WERI-Rb-1 (cell line): Measurements from ENCODE around the gene HMHB1.

ENCODE experiments used
- DNase-seq: peaks from one replicate; pipeline ENCODE4 v3.0.0-alpha.2; 2020
- H3K27ac ChIP-seq: fragments of 250-450 bp; sonication (Bioruptor Pico); 2 replicates; pipeline ENCODE4 v1.5.1; 2020; ENCODE audit warnings: mild to moderate bottlenecking, moderate library complexity
- H3K27me3 ChIP-seq: fragments of 250-450 bp; sonication (Bioruptor Pico); 2 replicates; pipeline ENCODE4 v1.5.1; 2021; ENCODE audit warnings: mild to moderate bottlenecking, low read depth, moderate library complexity; ENCODE audit not compliant: insufficient read depth, severe bottlenecking
- H3K36me3 ChIP-seq: fragments of 250-450 bp; sonication (Bioruptor Pico); 2 replicates; pipeline ENCODE4 v1.5.1; 2020; ENCODE audit warnings: mild to moderate bottlenecking, moderate library complexity
- H3K4me3 ChIP-seq: 2 replicates; pipeline ENCODE4 v1.5.1; 2011; ENCODE audit warnings: low read depth, mild to moderate bottlenecking, control low read depth, low read length
- H3K9me3 ChIP-seq: fragments of 250-450 bp; sonication (Bioruptor Pico); 2 replicates; pipeline ENCODE4 v1.5.1; 2021; ENCODE audit warnings: mild to moderate bottlenecking, moderate library complexity; ENCODE audit not compliant: severe bottlenecking
- CTCF ChIP-seq: IDR thresholded peaks from 2 replicates; pipeline ENCODE4 v1.5.1; 2011; ENCODE audit warnings: low read depth, mild to moderate bottlenecking, control low read depth, inconsistent platforms, low read length

The HMHB1 gene

GRCh38 chr5:143862271-143862670 lies 50.3 kb downstream of the HMHB1 start:
- H3K36me3 ChIP-seq: no peaks in the 10 kb centered on the region
- H3K4me3 ChIP-seq: no peak overlapping the region
- TF ChIP-seq CTCF: no peak
- no peaks in the 10 kb centered on the region for H3K27me3 ChIP-seq
- no peak for DNase-seq
- H3K27ac ChIP-seq: no peak overlapping the region
- H3K9me3 ChIP-seq: no peaks in the 10 kb centered on the region

- H3K27ac ChIP-seq: no peak overlapping the region
- no peak for TF ChIP-seq CTCF
Measured at GRCh38 chr5:143865426-143866025, 53.6 kb downstream of the HMHB1 start.

More at GRCh38 chr5:143865426-143866025, 53.6 kb downstream of the HMHB1 start:
- no peaks in the 10 kb centered on the region for H3K36me3 ChIP-seq
- H3K27me3 ChIP-seq: no peaks in the 10 kb centered on the region
- H3K9me3 ChIP-seq: no peaks in the 10 kb centered on the region
- DNase-seq: no peak
- no peak overlapping the region for H3K4me3 ChIP-seq
